Motor neuron (in vitro differentiated cells): ENCODE data around the gene ITPR3. TPM values are rescaled to one million over a fixed set of nuclear protein-coding genes. Genes with fewer than 3 reads are reported as not detected.

Source experiments
- ATAC-seq, 8 experiments: fragments of 200-7000 bp; cut with Tn5 transposase; replicated peaks in 6 of 8; 2 replicates each; pipeline ENCODE4 v1.8.0; 2021; ENCODE audit warnings: mild to moderate bottlenecking in 8 of 8, moderate library complexity in 8 of 8
- H3K27ac ChIP-seq, 2 donors: fragments of 250-450 bp; sonication (Bioruptor Pico); 2 replicates each; pipeline ENCODE4 v1.9.0; 2021; ENCODE audit warnings: antibody characterized with exemption in 2 of 2, mild to moderate bottlenecking in 2 of 2, moderate library complexity in 1 of 2
- H3K4me1 ChIP-seq, 2 donors: fragments of 250-450 bp; sonication (Bioruptor Pico); replicated peaks in 1 of 2; 2 replicates each; pipeline ENCODE4 v1.6.1; 2021; ENCODE audit warnings: antibody characterized with exemption in 2 of 2, mild to moderate bottlenecking in 2 of 2, moderate library complexity in 1 of 2
- H3K4me3 ChIP-seq, 5 donors: fragments of 250-450 bp; sonication (Bioruptor Pico); 2 replicates each; pipeline ENCODE4 v1.9.0; 2021; ENCODE audit warnings: antibody characterized with exemption in 5 of 5, mild to moderate bottlenecking in 5 of 5, moderate library complexity in 4 of 5
- WGBS, 10 experiments: fragments of 450-650 bp; shearing (Covaris generic); methylation state at CpG; one replicate each; pipeline ENCODE4 v1.0.0; 2022; 5-methylcytosine and 5-hydroxymethylcytosine counted together
- in situ Hi-C, 9 experiments: fragments of 400-800 bp; cut with MboI; loops; one replicate each; pipeline ENCODE4 v1.15.0; 2021; ENCODE audit warnings: low sequenced_read_pairs in 9 of 9, low pct_unique_long_range_greater_than_20kb in 2 of 9; ENCODE audit not compliant: unreplicated experiment in 9 of 9
- total RNA-seq, 8 experiments: library from RNA; unstranded; fragments of 300-600 nt; gene quantifications; 2 replicates each; pipeline versions ENCODE4 v1.2.3 to v1.2.4, GENCODE V29; 2022

Gene ITPR3
- total RNA-seq, 8 experiments from 2014 or later: 0.11 to 36.3 (median 0.96) TPM

GRCh38 chr6:33707771-33708170 is 86.6 kb downstream of the ITPR3 start:
- in situ Hi-C loops: loop anchor here in 4 of 9 experiments (10.0 to 25.0 kb wide), 2 partner anchors 123 to 455 kb away; partner anchors contain the start of gene BAK1 (in 3 of the 4)
- peak in 1 of 8 experiments; percentile 6 for ATAC-seq
- WGBS, 10 experiments: 13 to 94% (median 85%) methylated on average over 1 to 5 of the region's 5 CpGs

GRCh38 chr6:33708516-33709204 is 87.5 kb downstream of the ITPR3 start:
- 80 to 100% (median 89%) methylated on average over 2 to 9 of the region's 10 CpGs; no CpG with 5 or more reads in 1 of the 10 experiments for WGBS, 10 experiments
- peaks cover 16 to 23% of the 10 kb centered on the region in 2 donors for H3K4me1 ChIP-seq
- no peak for ATAC-seq
- no peak overlapping the region for H3K4me3 ChIP-seq
- no peak overlapping the region for H3K27ac ChIP-seq
- in situ Hi-C loops: loop anchor here in 4 of 9 experiments (10.0 to 25.0 kb wide), 2 partner anchors 124 to 454 kb away; partner anchors contain the start of gene BAK1 (in 3 of the 4)

More at GRCh38 chr6:33707771-33708170, 86.6 kb downstream of the ITPR3 start:
- H3K27ac ChIP-seq: no peak overlapping the region
- peaks cover 19 to 28% of the 10 kb centered on the region in 2 donors for H3K4me1 ChIP-seq
- no peak overlapping the region for H3K4me3 ChIP-seq

DNA sequence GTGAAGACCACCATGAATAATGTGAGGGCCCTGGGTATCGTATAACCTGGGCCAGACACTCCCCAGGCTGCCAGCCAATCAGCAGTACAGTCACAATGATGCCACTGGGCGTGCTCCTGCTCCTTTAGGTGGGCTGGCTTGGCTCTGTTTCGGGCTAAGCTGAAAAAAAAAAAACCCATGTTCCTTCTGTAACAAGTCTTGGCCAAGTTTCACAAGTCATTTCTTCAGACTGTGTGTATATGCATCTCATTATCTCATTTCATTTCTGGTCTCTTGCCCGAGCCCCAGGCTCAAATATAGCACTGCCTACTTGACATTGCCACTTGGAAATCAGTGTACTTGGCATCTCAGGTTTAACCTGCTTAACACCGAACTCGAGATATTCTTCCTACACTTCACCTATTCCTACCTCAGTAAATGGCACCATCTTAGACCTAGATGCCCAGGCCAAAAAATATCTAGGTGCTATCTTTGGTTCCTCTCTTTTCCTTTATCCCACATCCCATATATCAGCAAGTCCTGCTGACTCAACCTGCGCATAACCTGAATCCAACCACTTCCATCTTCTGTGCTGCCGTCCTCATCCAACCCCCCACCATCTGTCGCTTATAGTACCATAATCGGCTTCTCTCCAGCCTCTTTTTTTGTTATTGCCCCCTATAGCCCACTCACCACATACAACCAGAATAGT is 88.6 kb downstream of the ITPR3 start:
- WGBS, 10 experiments: 47 to 100% (median 94%) methylated on average over 1 to 9 of the region's 10 CpGs
- ATAC-seq: peak in 1 of 8 experiments; percentile 0
- in situ Hi-C loops: loop anchor here in 4 of 9 experiments (10.0 to 25.0 kb wide), 2 partner anchors 125 to 453 kb away; partner anchors contain the start of gene BAK1 (in 3 of the 4)
- Histone ChIP-seq H3K4me3 (no peak overlapping the region), H3K27ac (no peak overlapping the region), H3K4me1 (peaks cover 16 to 23% of the 10 kb centered on the region in 2 donors)

- ATAC-seq: peak in 1 of 8 experiments; percentile 0
- in situ Hi-C loops: loop anchor here in 1 of 9 experiments (25.0 kb wide), 1 partner anchor 452 kb away; no protein-coding TSS in a partner anchor
- peak overlapping the region; percentile 66 to 95 (median 87) for H3K4me3 ChIP-seq
- H3K4me1 ChIP-seq: peaks cover 16 to 23% of the 10 kb centered on the region in 2 donors
- 68 to 100% (median 89%) methylated on average over 4 to 12 of the region's 15 CpGs for WGBS, 10 experiments
- H3K27ac ChIP-seq: peak overlapping the region in 1 of 2 donors; percentile 99
These were observed 89.4 kb downstream of the ITPR3 start for GRCh38 chr6:33710296-33711121.

- ATAC-seq: peak; percentile 85 to 97 (median 95)
- Histone ChIP-seq H3K4me1 (peaks cover 16 to 23% of the 10 kb centered on the region in 2 donors), H3K27ac (peak within 1 kb of the TSS; percentile 98 to 99), H3K4me3 (peak within 1 kb of the TSS; percentile 66 to 95 (median 87))
- in situ Hi-C loops: loop anchor here in 1 of 9 experiments (25.0 kb wide), 1 partner anchor 451 kb away; no protein-coding TSS in a partner anchor
- WGBS, 10 experiments: 0 to 62% (median 20%) methylated on average over 3 to 15 of the region's 73 CpGs
These were observed 90.3 kb downstream of the ITPR3 start, which contains the start of gene UQCC2 for GRCh38 chr6:33711140-33712129. Gene UQCC2 (minus strand): TSS chr6:33711700. CDS start chr6:33711686, 14 bp downstream.

- Histone ChIP-seq H3K27ac (no peak overlapping the region), H3K4me3 (no peak overlapping the region), H3K4me1 (peaks cover 15 to 18% of the 10 kb centered on the region in 2 donors)
- WGBS, 10 experiments: 56 to 100% (median 100%) methylated on average over 1 to 3 of the region's 3 CpGs; no CpG with 5 or more reads in 1 of the 10 experiments
- in situ Hi-C loops: loop anchor here in 1 of 9 experiments (25.0 kb wide), 1 partner anchor 449 kb away; no protein-coding TSS in a partner anchor
- ATAC-seq: no peak
These were observed 91.8 kb downstream of the ITPR3 start for GRCh38 chr6:33712914-33713313.

- peaks cover 19 to 20% of the 10 kb centered on the region in 2 donors for H3K4me1 ChIP-seq
- in situ Hi-C loops: loop anchor here in 1 of 9 experiments (25.0 kb wide), 1 partner anchor 449 kb away; no protein-coding TSS in a partner anchor
- no peak for ATAC-seq
- H3K27ac ChIP-seq: no peak overlapping the region
- H3K4me3 ChIP-seq: no peak overlapping the region
- WGBS, 10 experiments: 7 to 100% (median 54%) methylated on average over 1 to 2 of the region's 2 CpGs
These were observed 92.7 kb downstream of the ITPR3 start for GRCh38 chr6:33713786-33714185.

GRCh38 chr6:33714385-33715040 is 93.4 kb downstream of the ITPR3 start:
- WGBS, 10 experiments: 87 to 100% (median 92%) methylated on average over 2 to 7 of the region's 7 CpGs; no CpG with 5 or more reads in 5 of the 10 experiments
- Histone ChIP-seq H3K4me1 (peaks cover 19 to 20% of the 10 kb centered on the region in 2 donors), H3K4me3 (no peak overlapping the region), H3K27ac (no peak overlapping the region)
- in situ Hi-C loops: loop anchor here in 1 of 9 experiments (25.0 kb wide), 1 partner anchor 448 kb away; no protein-coding TSS in a partner anchor
- ATAC-seq: no peak

DNA sequence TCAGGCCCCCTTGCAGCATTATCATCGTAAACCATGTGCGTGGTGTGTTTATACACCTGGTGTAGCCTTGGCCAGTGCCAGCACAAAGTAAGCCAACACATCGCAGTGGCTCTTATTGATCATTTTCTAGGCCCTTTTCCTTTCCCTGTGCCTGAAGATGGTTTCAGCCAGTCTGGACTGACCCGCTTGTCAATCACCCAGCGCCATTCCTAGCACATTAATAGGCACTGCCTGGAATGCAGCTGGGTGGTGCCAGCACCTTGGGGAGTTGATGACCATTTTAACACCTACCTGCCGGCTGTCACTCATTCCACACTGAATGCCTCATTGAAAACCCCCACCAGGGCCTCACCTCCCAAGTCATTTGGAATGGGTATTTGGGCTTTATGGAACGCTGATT is 95.3 kb downstream of the ITPR3 start:
- Histone ChIP-seq H3K4me3 (no peak overlapping the region), H3K27ac (no peak overlapping the region), H3K4me1 (peaks cover 12 to 14% of the 10 kb centered on the region in 2 donors)
- in situ Hi-C loops: loop anchor here in 1 of 9 experiments (25.0 kb wide), 1 partner anchor 446 kb away; no protein-coding TSS in a partner anchor
- ATAC-seq: no peak
- 20 to 100% (median 86%) methylated on average over 1 to 5 of the region's 7 CpGs; no CpG with 5 or more reads in 2 of the 10 experiments for WGBS, 10 experiments

GRCh38 chr6:33716890-33717632 is 95.9 kb downstream of the ITPR3 start:
- peaks cover 12% of the 10 kb centered on the region in 2 donors for H3K4me1 ChIP-seq
- in situ Hi-C loops: loop anchor here in 1 of 9 experiments (25.0 kb wide), 1 partner anchor 445 kb away; no protein-coding TSS in a partner anchor
- no peak overlapping the region for H3K4me3 ChIP-seq
- ATAC-seq: peak in 2 of 8 experiments; percentile 5 to 18
- H3K27ac ChIP-seq: no peak overlapping the region
- WGBS, 10 experiments: 44 to 93% (median 82%) methylated on average over 1 to 8 of the region's 8 CpGs
